Esophagus (tissue), 2 donors: ENCODE results near the gene CALHM2. TPM values are rescaled to one million over a fixed set of nuclear protein-coding genes. Genes with fewer than 3 reads are reported as not detected.

Experiments
- H3K27ac ChIP-seq, 2 donors: one replicate each; pipeline ENCODE4 v1.5.1; 2013; ENCODE audit warnings: low read depth in 2 of 2, mild to moderate bottlenecking in 2 of 2, inconsistent platforms in 1 of 2, low read length in 1 of 2, moderate library complexity in 1 of 2
- H3K27me3 ChIP-seq, 2 donors: one replicate each; pipeline ENCODE4 v1.6.1; 2013; ENCODE audit warnings: low read length in 2 of 2, control low read depth in 1 of 2, mild to moderate bottlenecking in 1 of 2; ENCODE audit not compliant: insufficient read depth in 2 of 2, control insufficient read depth in 1 of 2
- H3K36me3 ChIP-seq, 2 donors: one replicate each; pipeline ENCODE4 v1.6.1; 2013; ENCODE audit warnings: low read length in 1 of 2; ENCODE audit not compliant: control insufficient read depth in 2 of 2, insufficient read depth in 2 of 2
- H3K4me1 ChIP-seq, 2 donors: one replicate each; pipeline ENCODE4 v1.6.1; 2013; ENCODE audit warnings: low read length in 1 of 2; ENCODE audit not compliant: control insufficient read depth in 2 of 2, insufficient read depth in 2 of 2
- H3K4me3 ChIP-seq, 2 donors: one replicate each; pipeline ENCODE4 v1.5.1; 2013; ENCODE audit warnings: low read length in 2 of 2, mild to moderate bottlenecking in 2 of 2, low read depth in 1 of 2, moderate library complexity in 1 of 2
- H3K9me3 ChIP-seq, 2 donors: one replicate each; pipeline ENCODE4 v1.6.1; 2013; ENCODE audit warnings: mild to moderate bottlenecking in 2 of 2, low read depth in 1 of 2, low read length in 1 of 2, moderate library complexity in 1 of 2; ENCODE audit not compliant: control insufficient read depth in 2 of 2, insufficient read depth in 1 of 2
- WGBS, 2 donors: extraction: QIAGEN DNeasy Blood & Tissue Kit; methylation state at CpG; one replicate each; pipeline ENCODE4 v1.1.7; 2013; 5-methylcytosine and 5-hydroxymethylcytosine counted together
- polyA plus RNA-seq, 2 donors: library from polyadenylated mRNA; stranded (reverse); fragments of 200-250 nt; gene quantifications; one replicate each; pipeline ENCODE4 v1.2.3, GENCODE V29; 2013
- donor health status: healthy with polysubstance abuse.
- donor health status: Bipolar disorder and iron deficiency.

Gene CALHM2
- polyA plus RNA-seq, 2 donors, result 5.3 to 9.7 TPM

DNA sequence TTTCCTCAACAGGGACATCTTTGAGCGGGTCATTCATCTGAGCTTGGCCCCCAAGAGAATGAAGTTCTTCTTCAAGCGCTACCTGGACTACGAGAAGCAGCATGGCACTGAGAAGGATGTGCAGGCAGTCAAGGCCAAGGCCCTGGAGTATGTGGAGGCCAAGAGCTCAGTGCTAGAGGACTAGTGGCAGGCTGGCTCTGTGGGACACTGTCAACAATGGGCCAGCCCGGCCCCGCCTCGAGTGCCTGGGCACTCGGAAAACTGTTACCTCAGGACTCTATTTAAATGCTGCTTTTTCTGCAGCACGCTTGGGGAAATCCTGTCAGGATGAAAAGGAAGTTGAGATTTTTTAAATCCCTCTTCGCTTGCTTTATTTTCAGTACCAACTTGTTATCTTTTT is 6.8 kb downstream of the CALHM2 start:
- Histone ChIP-seq H3K4me3 (no peak overlapping the region), H3K27me3 (no peaks in the 10 kb centered on the region), H3K36me3 (peaks cover 12 to 59% of the 10 kb centered on the region in 2 donors), H3K4me1 (peaks cover 8 to 13% of the 10 kb centered on the region in 2 donors), H3K27ac (peak overlapping the region; percentile 68 to 77), H3K9me3 (no peaks in the 10 kb centered on the region)
- WGBS, 2 donors, result 82 to 88% methylated on average over 9 of the region's 9 CpGs

DNA sequence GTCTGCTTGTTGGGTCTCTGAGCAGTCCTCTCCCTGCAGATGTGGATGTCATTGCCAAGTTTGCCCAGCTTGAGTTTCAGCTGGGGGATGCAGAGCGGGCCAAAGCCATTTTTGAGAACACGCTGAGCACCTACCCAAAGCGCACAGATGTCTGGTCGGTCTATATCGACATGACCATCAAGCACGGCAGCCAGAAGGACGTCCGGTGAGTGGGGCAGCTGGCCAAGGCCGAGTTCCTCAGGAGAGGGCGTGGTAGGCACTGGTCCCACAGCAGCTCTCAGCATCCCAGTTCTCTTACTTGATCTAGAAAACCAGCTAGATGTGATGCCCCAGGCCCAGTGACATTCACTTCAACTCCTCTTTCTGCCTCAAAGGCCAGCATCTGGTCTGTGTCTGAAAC is 7.7 kb downstream of the CALHM2 start:
- Histone ChIP-seq H3K4me3 (no peak overlapping the region), H3K36me3 (peaks cover 16 to 54% of the 10 kb centered on the region in 2 donors), H3K27me3 (no peaks in the 10 kb centered on the region), H3K9me3 (no peaks in the 10 kb centered on the region), H3K27ac (no peak overlapping the region), H3K4me1 (peaks cover 4 to 5% of the 10 kb centered on the region in 2 donors)
- 70 to 82% methylated on average over 10 of the region's 10 CpGs for WGBS, 2 donors

- Histone ChIP-seq H3K4me1 (no peaks in the 10 kb centered on the region), H3K4me3 (no peak overlapping the region), H3K9me3 (no peaks in the 10 kb centered on the region), H3K36me3 (peaks cover 12 to 48% of the 10 kb centered on the region in 2 donors), H3K27ac (no peak overlapping the region), H3K27me3 (no peaks in the 10 kb centered on the region)
- 81 to 87% methylated on average over 23 of the region's 23 CpGs for whole genome bisulfite sequencing, 2 donors
Measured at GRCh38 chr10:103443475-103444185, 8.5 kb downstream of the CALHM2 start.

GRCh38 chr10:103442031-103442461 is 10.1 kb downstream of the CALHM2 start:
- Histone ChIP-seq H3K9me3 (no peaks in the 10 kb centered on the region), H3K27me3 (no peaks in the 10 kb centered on the region), H3K4me3 (no peak overlapping the region), H3K4me1 (no peaks in the 10 kb centered on the region), H3K27ac (no peak overlapping the region), H3K36me3 (peaks cover 12 to 47% of the 10 kb centered on the region in 2 donors)
- 76 to 77% methylated on average over 13 of the region's 13 CpGs for WGBS, 2 donors

- 79 to 82% methylated on average over 8 of the region's 8 CpGs for WGBS, 2 donors
- no peak overlapping the region for H3K27ac ChIP-seq
- H3K4me3 ChIP-seq, result no peak overlapping the region
- peaks cover 12 to 49% of the 10 kb centered on the region in 2 donors for H3K36me3 ChIP-seq
- no peaks in the 10 kb centered on the region for H3K9me3 ChIP-seq
- no peaks in the 10 kb centered on the region for H3K4me1 ChIP-seq
- no peaks in the 10 kb centered on the region for H3K27me3 ChIP-seq
Measured at GRCh38 chr10:103441611-103442010, 10.6 kb downstream of the CALHM2 start.

- Histone ChIP-seq H3K36me3 (peaks cover 16 to 51% of the 10 kb centered on the region in 2 donors), H3K27me3 (no peaks in the 10 kb centered on the region), H3K9me3 (no peaks in the 10 kb centered on the region), H3K4me1 (no peaks in the 10 kb centered on the region), H3K27ac (no peak overlapping the region), H3K4me3 (no peak overlapping the region)
- WGBS, 2 donors, result 92% methylated on average over 8 of the region's 8 CpGs
Measured at GRCh38 chr10:103441206-103441605, 11.0 kb downstream of the CALHM2 start.

DNA sequence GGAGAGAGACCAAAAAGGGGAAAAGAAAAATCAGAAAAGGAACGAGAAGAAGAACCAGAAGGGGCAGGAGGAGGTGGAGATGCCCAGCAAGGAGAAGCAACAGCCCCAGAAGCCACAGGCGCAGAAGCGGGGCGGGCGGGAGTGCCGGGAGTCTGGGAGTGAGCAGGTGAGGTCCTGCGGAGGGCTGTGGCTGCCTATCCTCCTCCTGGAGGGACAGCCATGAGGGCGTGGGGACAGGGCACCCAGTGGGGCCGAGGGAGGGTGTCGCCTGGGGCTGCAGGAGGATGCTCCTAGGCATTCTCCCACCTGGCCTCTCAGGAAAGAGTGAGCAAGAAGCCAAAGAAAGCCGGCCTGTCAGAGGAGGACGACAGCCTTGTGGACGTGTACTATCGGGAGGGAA is 11.8 kb downstream of the CALHM2 start:
- H3K36me3 ChIP-seq, result peaks cover 11 to 54% of the 10 kb centered on the region in 2 donors
- 94 to 97% methylated on average over 11 to 14 of the region's 14 CpGs for WGBS, 2 donors
- H3K27me3 ChIP-seq, result no peaks in the 10 kb centered on the region
- H3K9me3 ChIP-seq, result no peaks in the 10 kb centered on the region
- no peak overlapping the region for H3K4me3 ChIP-seq
- no peaks in the 10 kb centered on the region for H3K4me1 ChIP-seq
- no peak overlapping the region for H3K27ac ChIP-seq

- H3K36me3 ChIP-seq, result peaks cover 11 to 50% of the 10 kb centered on the region in 2 donors
- no peaks in the 10 kb centered on the region for H3K9me3 ChIP-seq
- no peak overlapping the region for H3K4me3 ChIP-seq
- H3K27ac ChIP-seq, result no peak overlapping the region
- H3K27me3 ChIP-seq, result no peaks in the 10 kb centered on the region
- WGBS, 2 donors, result 87 to 92% methylated on average over 4 of the region's 4 CpGs
- no peaks in the 10 kb centered on the region for H3K4me1 ChIP-seq
Measured at GRCh38 chr10:103439776-103440175, 12.4 kb downstream of the CALHM2 start.

DNA sequence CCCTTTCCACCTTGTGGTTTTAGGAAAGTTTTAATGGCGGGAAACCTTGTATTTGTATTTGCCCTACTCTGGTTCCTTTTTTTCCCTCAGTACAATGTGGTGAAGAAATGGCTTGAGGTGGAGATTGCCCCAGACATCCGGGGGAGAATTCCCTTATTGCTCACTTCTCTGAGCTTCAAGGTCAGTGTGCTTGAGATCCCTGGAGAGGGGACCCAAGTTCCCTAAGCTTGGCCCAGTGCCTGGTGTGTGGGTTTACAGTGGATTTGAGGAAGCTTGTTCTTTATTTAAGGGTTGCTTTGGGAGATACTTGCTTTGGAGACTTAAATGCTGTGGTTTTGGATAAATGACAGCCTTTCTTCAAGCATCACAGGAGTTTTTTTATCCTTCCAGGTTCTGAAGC is 18.3 kb downstream of the CALHM2 start:
- Histone ChIP-seq H3K9me3 (no peaks in the 10 kb centered on the region), H3K27ac (no peak overlapping the region), H3K36me3 (peaks cover 19 to 38% of the 10 kb centered on the region in 2 donors), H3K4me3 (no peak overlapping the region), H3K27me3 (no peaks in the 10 kb centered on the region), H3K4me1 (no peaks in the 10 kb centered on the region)
- WGBS, 2 donors, result 70 to 80% methylated on average over 2 of the region's 2 CpGs

- Histone ChIP-seq H3K36me3 (peaks cover 19 to 34% of the 10 kb centered on the region in 2 donors), H3K4me3 (no peak overlapping the region), H3K4me1 (no peaks in the 10 kb centered on the region), H3K27ac (no peak overlapping the region), H3K27me3 (no peaks in the 10 kb centered on the region), H3K9me3 (no peaks in the 10 kb centered on the region)
- 58 to 62% methylated on average over 8 of the region's 8 CpGs for WGBS, 2 donors
Measured at GRCh38 chr10:103431902-103432301, 20.3 kb downstream of the CALHM2 start.
